ENCODE measurements around the gene MYO1D.

The MYO1D gene

DNA sequence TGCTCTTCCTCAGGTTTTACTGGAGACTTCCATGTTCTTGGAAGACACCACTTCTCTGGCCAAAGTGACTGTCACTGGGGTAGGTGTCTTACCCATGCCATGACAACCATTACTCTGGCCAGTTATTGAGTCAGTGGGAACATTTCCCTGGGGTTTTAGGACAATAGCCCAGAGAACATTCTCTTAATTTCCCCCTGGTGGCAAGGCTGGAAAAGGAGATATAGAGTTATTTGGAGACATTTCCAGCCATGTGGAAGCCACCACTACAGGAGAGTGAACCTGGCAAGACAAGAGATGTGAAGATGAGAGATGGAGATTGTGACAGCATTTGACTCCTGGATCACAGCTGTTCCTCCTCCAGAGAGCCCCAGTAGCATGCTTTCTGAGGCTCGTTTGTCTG is 283.9 kb downstream of the MYO1D start:
- TF ChIP-seq, protein P1, sequence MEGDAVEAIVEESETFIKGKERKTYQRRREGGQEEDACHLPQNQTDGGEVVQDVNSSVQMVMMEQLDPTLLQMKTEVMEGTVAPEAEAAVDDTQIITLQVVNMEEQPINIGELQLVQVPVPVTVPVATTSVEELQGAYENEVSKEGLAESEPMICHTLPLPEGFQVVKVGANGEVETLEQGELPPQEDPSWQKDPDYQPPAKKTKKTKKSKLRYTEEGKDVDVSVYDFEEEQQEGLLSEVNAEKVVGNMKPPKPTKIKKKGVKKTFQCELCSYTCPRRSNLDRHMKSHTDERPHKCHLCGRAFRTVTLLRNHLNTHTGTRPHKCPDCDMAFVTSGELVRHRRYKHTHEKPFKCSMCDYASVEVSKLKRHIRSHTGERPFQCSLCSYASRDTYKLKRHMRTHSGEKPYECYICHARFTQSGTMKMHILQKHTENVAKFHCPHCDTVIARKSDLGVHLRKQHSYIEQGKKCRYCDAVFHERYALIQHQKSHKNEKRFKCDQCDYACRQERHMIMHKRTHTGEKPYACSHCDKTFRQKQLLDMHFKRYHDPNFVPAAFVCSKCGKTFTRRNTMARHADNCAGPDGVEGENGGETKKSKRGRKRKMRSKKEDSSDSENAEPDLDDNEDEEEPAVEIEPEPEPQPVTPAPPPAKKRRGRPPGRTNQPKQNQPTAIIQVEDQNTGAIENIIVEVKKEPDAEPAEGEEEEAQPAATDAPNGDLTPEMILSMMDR (IDR thresholded peaks at IDR 0.05): no peak

DNA sequence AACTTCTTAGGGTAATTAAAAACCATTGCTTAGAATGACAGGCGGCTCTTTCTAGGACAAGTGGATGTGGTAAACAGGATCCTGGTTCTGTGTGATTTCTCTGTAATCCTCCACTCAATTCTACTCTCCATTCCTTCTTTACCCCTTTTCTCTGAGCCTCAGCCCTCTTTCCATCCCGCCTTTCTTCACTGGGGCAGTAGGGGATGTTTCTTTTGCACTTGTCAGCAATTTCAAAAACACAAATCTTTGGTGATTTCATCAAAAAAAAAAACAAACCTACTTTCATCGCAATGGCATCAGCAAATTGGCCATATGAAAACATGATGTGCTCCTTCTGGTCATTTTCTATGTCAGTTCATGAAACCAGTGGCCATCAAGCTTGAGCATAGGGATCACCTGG is 285.5 kb downstream of the MYO1D start:
- TF ChIP-seq, protein P1 (IDR thresholded peaks at IDR 0.05): no peak

DNA sequence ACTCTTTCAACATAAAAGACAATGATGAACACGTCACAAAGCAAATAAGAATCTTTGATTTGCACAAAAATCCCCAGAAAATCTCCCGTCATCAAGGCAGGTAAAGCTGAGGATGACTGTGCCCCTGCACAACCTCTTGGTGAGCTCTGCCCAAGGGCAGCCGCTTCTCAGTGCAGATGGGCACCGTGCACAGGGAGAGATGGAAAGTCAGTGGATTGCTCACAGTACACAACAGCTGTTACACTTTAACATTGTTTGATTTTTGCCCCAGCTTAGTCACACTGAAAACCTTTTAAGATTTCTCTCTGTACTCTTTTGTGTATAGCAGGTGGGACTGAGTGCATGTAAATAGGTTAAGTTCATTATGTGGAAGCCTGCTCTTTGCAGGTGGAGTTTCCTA is 285.9 kb downstream of the MYO1D start:
- TF ChIP-seq, protein P1 (IDR thresholded peaks at IDR 0.05): no peak

DNA sequence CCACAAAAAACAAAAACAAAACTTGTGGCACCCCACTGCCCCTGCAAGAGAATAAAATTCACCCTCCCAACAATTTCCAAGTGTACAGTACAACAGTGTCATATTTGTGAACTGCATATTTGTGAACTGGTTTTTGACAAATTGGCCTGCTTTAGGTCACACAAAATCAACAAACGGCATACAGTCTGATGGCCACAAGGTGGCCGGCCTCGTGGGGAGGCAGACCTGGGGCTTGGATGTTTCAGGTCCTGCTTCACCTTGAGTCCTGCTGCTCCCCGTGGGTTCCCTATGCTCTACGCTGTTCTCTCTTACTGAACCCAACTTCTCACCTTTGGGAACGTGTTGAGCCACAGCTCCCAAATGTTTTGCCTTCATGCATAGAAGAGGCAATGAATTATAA is 287.9 kb downstream of the MYO1D start:
- TF ChIP-seq, protein P1 (IDR thresholded peaks at IDR 0.05): peak; percentile 30; the same call in 1 of the 2 replicates

DNA sequence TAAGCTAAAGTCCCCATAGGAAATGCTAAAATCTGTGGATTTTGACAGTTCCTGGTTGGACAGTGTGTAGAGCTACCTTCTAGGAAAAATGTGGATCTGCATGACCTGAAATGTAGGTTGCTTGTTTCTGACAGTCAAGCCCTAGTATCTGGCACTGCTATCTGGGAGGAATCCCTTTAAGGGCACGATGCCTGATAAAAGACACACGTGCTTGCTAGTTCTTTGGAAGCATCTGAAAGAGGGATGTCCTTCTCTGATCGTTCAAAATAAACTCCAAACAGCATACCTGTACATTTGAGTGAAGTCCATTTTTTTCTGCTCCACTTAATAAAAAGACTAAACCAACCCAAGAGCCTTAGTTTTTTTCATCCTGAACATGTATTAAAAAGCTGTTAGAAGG is 288.8 kb downstream of the MYO1D start:
- TF ChIP-seq, protein P1 (IDR thresholded peaks at IDR 0.05): no peak

DNA sequence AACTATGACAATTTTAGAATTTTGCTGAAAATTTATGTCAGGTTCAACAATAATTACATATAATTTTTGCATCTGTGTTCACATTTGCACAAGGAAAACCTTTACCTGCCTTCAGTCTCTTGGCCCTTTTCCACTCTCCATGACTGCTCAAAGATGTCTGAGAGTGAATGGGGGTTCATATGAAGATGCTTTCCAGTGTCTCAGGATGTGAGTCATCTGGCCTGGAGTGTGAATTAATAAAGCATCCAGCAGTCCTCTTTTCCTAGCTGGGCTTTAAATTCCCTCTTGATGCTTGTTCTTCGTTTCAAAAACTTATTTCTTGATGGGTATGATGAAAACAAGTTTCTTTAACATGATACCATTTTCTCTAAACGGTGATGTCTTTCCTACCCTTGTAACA is 290.3 kb downstream of the MYO1D start:
- TF ChIP-seq, protein P1 (IDR thresholded peaks at IDR 0.05): no peak

DNA sequence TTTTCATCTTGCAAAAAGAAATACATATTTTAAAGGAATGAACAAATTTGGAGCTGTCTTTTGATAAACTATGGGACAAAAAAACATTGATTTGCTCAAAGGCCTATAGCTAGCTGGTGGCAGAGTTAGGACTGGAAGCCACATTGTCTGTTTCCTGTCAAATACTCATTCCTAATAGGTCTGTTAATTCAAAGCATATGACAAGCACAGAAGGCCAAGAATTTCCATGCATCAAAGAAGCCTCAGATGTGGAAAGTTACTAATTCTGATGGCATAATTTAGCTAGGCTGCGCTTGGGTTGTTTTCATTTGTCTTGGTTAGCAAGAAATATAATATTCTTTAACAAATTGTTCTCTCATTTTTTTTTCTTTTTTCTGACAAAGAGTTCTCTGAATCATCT is 292.1 kb downstream of the MYO1D start:
- TF ChIP-seq, protein P1 (IDR thresholded peaks at IDR 0.05): no peak

- TF ChIP-seq, protein P1 (IDR thresholded peaks at IDR 0.05): no peak
Observed at GRCh38 chr17:32583053-32583452, 293.9 kb downstream of the MYO1D start.
